NCI-H510A (cell line): Measurements from ENCODE around the gene BCR.

ENCODE experiments used
- DNase-seq: peaks from one replicate; lab custom pipeline; 2025; lab: John Stamatoyannopoulos, UW

BCR gene

DNA sequence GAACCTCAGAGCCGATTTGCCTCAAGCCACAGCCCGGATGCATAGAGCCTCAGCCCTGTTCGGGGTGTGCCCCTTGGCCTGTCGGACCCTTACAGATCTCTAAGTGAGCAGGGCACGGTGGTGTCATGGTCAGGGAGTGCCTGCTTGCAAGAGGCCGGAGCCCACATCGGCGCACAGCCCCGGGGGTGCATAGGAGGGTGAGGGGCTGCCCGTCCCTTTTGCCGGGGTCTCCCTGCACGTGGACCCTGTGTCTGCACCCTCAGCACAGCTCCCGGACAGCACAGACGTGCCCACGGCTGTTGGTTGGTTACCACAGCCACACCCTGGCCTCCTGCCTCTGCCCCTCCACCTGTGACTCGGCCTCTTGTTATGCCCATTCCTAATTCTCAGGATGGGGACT lies 28.5 kb upstream of the BCR start:
- DNase-seq = no peak

DNA sequence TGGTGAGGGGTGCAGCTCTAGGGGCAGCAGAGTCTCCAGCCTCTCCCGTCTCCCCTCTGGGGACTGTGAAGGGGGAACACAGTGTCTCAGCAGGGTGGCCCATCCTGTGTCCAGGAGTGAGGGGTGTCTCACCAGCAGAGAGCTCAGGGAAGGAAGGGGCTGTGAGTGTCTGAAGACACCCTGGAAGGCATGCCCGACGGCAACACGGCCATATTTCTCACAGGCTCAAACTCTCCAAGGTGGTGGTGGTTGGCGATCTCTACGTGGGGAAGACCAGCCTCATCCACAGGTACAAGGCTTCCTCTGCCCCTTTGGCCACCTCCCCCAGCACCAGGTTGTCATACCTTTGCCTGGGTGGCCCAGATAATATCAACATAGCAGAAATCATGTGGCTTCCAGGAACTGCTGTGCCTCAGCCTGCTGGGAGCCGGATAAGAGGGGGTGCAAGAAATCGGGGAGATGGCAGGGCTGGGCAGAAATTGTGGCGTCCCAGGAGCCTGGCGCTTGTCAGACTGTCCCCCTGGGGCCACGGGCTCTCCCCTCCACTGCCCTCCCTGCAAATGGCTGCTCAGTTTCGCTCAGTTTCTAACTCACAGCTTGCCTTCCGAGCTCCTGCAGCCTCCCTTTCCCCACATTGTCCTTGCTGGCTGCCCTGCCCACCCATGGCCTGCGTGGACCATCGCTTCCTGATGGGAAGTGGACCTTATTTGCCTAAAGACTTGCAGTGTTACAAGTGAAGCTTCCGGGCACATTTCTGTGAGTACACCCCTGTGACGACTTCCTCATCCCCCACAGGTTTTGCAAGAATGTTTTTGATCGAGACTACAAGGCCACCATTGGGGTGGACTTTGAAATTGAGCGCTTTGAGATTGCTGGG lies 27.8 kb upstream of the BCR start:
- no peak for DNase-seq

DNA sequence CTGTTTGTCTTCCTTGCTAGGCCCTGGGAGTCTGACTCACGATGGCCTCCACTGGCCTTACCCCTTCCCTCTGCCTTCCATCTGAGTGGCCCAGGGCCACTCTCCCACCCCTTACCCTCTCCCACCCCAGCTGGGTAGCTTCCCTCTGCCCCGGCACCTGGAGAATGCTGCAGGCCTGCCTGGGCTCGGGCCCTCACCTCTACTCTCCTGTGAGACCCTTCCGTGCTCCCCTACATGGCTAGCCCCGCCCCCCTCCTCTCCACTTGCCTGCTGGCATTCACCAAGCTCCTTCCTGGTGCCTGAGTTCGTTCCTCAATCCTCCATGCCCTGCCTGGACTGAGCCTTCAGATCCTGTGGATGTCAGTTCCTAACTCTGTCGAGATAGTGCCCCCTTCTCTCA lies 26.3 kb upstream of the BCR start:
- DNase-seq = no peak

DNA sequence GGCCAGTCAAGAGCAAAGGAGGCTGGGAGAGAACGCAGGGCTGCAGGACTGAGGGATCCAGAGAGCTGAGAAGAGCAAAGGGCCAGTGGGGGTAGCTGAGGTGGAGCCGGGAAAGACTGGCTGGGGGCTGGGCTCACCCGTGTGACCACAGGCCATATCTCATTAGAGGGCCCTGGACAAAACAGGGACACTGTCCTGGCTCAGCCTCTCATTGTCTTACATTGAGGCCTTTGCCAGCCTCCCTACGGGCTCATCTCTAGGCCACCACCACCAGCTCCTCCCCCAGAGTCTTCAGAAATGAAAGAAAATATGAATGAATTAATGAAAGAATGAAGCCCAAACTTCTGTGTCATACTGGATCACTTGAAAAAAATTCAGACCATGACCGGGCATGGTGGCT lies 25.8 kb upstream of the BCR start:
- no peak for DNase-seq

DNA sequence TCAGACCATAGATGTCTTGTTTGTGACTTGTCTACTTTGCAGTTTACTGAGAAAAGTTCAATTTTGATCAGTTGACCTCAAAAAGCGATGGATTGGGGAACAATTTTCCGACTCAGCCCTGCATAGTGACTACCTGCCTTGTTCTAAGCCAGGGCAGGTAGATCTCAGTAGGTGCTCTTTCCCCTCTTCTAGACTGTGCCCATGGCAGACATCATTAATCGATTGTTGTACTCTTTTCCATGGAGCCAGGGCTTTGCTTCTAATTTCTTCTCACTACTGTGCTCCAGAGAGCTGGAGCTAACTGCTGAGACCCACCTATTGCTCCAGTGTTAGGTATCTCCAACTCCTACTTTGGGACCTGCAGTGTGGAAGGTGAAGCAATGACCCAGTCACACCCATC lies 25.2 kb upstream of the BCR start:
- DNase-seq = no peak

DNA sequence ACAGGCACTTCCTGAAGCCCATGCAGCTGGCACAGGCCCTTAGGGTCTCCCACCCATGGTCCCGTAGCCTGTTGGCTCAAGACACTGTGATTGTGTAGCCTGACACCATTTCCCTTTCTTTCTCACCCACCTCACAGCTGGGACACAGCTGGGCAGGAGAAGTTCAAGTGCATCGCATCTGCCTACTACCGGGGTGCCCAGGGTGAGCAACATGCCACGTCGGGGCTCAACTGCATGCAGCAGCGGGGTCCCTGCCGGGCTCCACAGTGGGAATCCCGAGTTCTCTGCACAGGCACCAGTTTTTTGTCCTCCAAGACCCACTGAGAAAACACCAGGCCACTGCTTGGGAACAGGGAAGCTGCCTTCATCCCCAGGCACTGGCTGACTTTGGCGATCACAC lies 24.5 kb upstream of the BCR start:
- DNase-seq = no peak

DNA sequence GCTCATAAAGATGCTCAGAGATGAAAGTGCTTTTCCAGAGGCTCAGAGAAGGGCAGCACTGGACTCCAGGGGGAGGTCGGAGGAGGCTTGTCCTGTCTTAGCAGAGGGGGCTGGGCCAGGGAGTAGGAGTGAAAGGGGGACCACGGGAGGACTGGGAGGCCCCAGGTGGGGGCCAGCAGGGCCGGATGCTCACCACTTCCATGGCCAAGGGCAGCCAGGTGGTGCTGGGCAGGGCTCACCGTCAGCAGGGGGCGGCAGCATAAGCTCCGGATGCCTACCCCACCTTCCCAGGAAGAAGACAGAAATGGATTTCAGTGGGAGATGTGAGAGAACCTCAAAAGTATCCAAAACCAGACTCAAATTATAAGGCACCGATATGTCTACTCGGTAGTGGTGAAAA lies 24.0 kb upstream of the BCR start:
- DNase-seq = no peak

DNA sequence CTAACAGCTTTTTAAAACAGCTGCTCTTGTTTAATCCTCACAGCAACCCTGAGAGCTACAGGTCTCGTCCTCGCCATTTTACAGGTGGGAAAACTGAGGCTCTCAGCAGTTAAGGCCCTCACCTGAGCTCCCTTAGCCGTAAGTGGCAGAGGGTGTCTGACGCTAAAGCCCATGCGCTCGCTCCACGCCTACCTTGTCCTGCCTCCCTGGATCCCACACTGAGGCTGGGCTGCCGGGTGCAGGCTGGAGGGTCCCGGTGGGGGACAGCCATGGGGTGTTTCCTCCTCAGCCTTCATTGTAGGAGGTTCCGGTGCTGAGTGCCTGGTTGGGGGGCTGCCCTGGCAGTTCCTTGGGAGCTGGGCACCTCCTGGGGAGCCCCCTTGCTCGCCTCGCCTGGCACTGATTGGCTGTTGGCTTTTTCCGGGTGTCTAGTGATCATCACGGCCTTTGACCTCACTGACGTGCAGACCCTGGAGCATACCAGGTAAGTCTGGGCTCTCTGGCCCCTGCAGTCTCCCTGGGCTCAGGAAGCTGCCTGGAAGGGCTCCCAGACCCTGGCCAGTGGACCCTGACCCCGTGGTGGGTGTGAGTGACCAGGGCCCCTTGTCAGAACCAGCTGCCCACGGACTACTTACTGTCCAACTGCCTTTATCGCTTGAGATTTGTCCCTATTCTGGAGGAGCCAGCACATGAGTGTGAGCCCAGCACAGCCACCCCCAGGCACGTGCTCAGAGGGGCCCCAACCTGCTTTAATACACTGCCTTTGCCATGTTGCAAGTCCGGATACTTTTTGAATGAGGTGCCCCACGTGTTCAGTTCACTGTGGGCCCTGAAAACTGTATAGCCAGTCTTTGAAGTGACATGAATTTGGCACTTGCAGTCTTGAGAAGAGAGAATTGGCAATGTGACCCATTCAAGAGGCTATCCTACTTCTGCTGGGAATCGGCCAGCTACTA lies 22.5 kb upstream of the BCR start:
- no peak for DNase-seq

DNA sequence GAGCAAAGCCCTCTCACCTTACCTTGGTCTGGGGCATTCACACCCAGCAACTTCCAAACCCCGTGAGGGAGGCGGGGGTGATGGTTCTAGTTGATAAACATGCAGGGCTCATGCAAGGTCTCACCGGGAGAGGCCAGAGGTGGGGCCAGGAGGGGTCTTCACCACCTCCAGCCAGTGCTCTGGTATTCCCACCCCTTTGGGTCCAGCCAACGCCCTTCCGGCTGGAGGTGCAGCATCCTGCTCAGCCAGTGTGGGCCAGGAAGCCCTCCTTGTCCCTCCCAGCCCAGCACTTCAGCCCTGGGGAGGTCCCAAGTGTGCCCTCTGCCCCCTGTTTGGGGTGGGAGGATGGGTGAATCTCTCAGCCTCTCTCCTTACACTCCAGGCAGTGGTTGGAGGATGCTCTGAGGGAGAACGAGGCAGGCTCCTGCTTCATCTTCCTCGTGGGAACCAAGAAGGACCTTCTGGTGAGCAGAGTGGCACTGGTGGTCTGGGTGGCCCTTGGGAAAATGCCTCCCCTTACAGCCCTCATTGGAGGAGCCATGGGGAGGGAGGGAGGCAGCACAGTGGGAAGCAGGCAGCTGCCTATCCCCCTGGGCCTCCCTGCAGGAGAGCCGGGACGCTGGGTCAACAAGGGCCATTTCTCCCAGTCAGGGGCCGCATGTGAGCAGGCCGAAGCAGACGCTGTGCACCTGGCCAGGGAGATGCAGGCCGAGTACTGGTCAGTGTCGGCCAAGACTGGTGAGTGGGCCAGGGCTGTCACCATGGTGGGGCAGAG lies 21.6 kb upstream of the BCR start:
- DNase-seq = no peak

DNA sequence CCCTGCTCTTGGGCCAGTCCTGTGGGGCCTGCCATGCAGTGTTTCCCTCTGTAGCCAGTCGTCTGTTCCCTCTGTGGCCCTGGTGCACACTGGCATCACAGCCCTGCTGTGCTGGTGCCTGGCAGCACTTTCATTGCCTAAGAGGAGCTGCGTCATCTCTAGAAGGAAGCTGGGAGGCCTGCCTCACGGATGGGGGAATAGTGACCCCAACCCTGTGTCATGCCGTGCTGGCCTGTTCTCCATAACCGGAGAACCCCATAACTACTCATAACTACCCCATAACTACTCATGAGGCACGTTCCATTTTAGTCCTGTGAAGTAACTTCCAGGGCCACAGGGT lies 21.0 kb upstream of the BCR start:
- no peak for DNase-seq

DNA sequence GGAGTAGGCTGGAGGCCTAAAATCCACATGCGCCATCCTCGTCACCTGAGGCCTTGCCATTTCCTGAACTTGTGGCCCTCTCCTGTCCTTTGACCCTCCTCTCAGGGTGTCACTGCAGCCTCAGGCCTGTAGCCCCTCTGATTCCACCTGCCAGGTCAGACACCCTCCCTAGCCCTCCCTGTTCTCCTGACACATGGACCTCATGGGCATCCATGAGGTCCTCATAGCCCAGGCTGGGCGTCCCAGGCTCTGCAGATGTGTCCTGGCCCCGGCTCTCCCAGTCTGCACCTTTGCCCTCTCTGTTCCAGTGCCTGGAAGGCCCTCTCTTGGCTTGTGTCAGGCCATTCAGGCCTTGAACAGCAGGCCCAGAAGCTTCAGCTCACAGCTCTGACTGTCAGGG lies 19.3 kb upstream of the BCR start:
- no peak for DNase-seq

DNA sequence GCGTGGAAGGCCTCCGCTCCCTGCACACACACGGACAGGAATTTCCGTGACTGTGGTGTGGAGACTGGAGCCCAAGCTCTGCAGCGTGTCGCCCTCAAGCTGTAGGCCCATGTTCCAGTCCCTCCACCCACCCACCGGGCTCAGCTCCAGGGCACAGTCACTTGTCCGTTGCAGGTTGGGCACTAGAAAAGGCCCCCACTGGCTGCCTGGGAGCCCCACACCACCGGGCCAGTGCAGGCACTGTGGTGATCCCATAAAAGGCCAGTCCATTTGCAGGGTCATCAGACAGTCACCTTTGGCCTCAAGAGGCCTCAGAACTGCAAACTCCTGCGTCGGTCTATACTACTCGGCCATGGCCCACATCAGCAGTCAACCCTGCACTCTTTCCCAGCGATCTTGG lies 18.7 kb upstream of the BCR start:
- no peak for DNase-seq

DNA sequence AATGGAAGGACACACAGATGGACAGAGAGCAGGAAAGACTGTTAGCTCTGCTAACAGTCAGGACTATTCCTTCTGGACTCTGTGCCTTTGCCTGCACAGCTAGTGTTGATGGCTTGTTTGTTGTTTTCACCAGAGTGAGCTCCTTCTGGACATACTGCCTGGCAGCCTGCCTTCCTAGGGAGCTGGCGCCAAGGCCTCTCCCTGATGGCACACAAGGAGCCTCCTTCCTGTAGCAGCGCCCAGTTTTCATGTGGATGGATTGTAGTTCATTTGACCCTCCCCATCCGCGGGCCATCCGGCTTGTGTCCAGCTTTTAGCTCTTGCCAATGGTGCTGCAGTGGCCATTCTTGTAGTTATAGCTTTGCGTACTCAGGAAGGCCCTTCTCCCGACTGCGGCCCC lies 16.6 kb upstream of the BCR start:
- no peak for DNase-seq

DNA sequence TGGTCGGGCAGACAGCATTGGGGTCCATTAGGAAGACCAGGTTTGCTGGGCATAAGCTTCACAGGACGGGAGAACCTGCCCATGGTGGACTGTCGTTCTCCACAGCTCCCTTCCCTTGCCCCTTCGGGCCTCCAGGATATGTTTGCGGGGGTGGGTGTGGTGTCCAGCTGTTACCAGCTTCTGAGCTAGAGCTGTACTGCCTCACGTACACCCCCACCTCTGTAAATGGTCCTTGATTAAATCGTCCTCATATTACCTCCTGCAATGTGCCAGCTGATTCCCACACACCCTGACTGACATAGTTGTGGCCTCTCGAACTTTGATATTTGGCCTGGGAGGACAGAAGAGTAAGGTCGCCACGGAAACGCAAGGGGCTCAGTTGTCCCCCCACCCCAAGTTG lies 16.2 kb upstream of the BCR start:
- DNase-seq = no peak

DNA sequence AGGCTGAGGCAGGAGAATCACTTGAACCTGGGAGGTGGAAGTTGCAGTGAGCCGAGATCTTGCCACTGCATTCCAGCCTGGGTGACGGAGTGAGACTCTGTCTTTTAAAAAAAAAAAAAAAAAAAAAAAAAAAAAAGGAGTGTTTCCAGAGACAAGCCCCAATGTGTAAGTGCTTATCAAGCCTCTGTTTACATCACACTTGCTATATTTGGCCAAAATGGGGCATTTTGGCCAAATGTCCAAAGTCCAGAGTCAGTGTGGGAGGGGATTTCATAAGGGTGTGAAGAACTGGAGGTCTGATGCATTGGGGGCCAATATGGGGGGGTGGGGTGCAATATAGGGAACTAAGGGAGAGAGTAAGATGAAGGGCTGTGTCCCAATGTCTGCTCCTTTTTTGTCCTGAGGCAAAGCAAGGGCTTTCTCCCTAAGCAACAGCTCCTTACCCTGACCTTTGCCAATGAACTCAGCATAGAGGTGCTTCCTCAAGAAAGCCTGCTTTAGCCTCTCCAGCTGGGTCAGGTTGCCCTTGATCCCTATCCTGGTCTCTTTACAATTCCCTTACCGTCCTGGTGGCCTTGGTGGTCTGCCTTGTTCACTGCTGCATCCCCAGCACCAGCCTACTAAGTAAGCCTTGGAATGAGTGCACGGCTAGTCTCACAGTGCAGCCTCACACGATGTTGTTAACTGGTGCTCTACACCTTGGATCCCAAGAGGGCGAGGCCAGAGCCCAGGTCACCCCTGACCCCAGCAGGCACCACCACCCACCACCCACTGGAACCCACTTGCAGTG lies 14.1 kb upstream of the BCR start:
- no peak for DNase-seq

DNA sequence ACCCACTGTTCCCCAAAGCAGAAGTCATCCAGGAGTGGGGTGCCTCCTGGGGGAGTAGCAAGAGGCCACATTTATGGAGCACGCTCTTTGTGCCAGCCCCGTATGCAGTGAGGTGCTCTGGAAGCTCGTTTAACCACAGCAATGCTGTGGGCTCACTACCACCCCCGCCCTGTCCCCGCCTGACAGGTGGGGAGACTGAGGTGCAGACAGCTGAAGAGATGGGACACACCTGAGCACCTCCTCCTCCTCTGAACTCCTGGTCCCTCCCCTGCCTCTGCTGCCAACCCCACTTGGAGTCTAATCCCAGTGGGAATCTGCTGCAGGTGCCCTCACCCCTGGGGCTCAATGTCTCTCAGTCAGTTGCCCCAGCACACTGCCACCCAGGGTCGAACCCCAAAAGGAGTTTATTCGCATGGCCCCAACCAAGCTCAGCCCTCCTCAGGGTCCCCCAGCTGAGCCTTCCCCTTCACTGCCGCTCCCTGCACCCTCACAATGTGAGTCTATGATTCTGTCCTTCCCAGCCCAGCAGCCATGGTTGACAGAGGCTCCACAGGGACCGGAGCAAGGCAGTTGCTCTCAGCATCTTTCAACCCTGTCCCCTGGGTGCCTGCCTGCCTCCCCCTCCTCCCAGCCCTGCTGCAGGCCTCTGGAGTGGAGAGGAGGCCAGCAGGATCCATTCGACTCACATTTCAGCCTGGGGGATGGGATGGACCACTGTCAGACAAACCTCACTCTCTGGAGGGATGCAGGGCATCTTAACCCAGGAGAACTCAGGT lies 13.3 kb upstream of the BCR start:
- no peak for DNase-seq

DNA sequence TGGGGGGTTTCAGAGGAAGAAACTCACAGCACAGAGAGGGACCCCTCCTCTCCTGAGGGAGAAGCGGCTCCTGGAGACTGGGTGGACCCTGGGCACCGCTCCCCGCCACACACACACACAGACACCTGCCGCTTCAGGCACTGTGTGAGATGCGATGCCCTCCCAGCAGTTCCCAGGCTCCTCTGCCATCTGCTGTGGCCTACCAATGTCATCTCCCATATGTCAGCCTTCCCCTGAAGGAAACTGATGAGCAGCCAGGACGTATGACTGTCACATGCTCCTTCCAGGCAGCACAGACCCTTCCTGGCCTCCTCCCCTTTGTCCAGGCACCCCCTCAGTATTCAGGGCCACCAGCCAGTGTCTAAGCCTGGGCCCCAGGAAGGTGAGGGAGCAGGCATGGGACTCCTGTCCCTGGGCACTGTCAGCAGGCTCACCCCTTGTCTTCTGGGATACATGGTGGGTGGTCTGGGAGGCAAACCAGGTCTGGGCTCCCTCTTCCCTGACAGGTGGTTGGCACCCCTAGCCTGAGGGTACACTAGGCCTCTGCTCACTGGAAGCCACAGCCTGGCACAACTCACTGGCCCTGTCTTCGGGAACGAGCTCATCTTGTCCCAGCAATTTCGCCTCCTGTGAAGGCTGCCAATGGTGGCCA lies 11.8 kb upstream of the BCR start:
- DNase-seq = no peak

DNA sequence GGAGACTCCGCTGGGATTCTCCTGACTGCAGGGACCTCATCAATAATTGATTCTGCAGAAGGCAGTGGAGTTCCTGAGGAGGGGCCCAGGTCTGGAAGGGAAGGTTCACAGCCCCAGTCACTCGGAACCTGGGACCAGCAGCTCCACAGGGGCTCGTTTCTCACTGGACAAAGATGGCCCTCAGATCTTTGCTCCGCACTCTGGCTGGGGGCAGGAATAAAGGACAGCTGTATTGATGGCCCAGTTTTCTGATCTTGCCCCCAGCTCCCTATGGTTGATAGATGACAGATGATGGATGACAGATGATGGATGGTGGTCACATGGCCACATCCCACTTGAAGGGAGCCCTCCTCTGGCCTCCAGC lies 11.3 kb upstream of the BCR start:
- DNase-seq = no peak

DNA sequence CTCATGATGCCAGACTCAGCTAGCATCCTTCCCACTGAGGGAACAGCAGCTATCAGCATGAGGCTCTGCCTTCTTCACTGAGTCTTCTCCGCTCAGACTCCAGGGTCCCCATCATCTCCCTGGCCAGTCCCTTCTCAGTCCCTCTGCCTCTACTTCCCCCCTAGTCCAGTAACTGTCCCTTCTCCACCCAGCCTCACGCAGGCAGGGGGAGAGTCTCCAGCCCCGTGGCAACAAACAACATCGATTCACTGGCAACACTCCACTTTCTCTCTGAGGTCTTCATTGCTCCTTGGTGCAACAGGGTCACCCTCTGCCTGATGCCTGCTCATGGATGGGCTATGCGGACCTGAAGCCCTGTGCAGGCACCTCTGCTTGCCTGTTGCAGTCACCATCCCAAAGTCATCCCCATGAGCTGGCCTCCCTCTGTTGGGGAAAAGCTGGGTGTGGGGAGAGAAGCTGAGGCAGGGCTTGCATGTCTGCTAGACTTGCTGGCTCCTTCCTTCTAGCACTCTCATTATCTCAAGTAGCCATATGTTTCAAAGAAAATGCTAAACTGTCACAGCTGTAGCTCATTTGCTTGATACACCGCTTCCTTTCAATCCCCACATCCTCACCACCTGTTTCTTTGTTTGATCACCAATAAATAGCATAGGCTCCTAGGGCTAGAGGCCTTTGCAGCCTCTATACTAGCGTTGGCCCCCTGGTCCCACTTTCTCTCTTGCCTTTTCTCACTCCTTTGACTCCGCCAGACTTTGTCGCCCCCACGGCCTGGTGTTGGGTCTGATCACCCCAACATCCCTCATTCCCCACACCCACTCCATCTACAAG lies 4.3 kb upstream of the BCR start:
- DNase-seq = no peak

DNA sequence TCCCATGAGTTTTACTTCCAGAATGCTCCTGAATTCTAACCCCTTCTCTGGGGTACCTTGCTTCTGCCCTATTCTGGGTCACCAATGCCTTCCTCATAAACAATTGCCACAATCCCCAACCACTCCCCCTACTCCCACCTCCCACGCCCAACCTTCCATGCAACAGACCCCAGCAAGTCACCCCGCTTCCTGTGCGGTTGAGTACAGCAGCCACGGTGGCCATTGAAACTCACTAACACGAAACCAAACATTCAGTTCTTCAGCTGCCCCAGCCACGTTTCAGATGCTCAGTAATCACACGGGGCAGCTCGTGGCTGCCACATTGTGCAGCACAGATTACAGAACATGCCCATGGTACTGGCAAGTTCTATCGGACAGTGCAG lies 3.7 kb upstream of the BCR start:
- no peak for DNase-seq
